ENCODE data around the gene TICRR. TPM values are rescaled to one million over a fixed set of nuclear protein-coding genes. Genes with fewer than 3 reads are reported as not detected.
"Not testable (repeated sequence)": the region's sequence is repeated elsewhere in the genome, so short reads cannot be mapped to it uniquely, and the experiment has no call there.

Gene TICRR
- total and polyA plus RNA-seq, 2 of the 8 experiments (the other 6 are each of a cell fraction or from before 2014, with no cell fraction given) = 13.1 to 34.8 TPM

GRCh38 chr15:89580747-89581146 lies 5.5 kb downstream of the TICRR start:
- H3K4ac ChIP-seq (replicated peaks; ENCODE audit: insufficient read length, low read depth, low read length); H3K27me3 ChIP-seq (replicated peaks in 1 of 4; ENCODE audit: control insufficient read depth in 3 of 4, extremely low read depth in 1 of 4, insufficient read depth in 3 of 4, low read length in 3 of 4); H4K91ac ChIP-seq (replicated peaks; ENCODE audit: insufficient read length, low read length); H4K5ac ChIP-seq (ENCODE audit: insufficient read length, low read depth, low read length); FAIRE-seq; H2BK120ac ChIP-seq (replicated peaks; ENCODE audit: low read depth, low read length); H3K56ac ChIP-seq (replicated peaks; ENCODE audit: insufficient read length, low read depth, low read length); H3K27ac ChIP-seq (ENCODE audit: low read depth, low read length); POLR2A ChIA-PET (ENCODE audit: partially characterized antibody); H2AFZ ChIP-seq (ENCODE audit: low read length); H3K18ac ChIP-seq (ENCODE audit: extremely low read depth, low read length); H2BK20ac ChIP-seq (ENCODE audit: low read length); DNase-seq (ENCODE audit: low read depth in 1 of 2, low spot score in 2 of 2); H3K4me3 ChIP-seq (ENCODE audit: extremely low read depth in 1 of 4, insufficient read depth in 2 of 4, low read depth in 3 of 4, low read length in 4 of 4); H2BK5ac ChIP-seq (ENCODE audit: low read depth, low read length); H2BK12ac ChIP-seq (ENCODE audit: low read depth, low read length); H3K23ac ChIP-seq (ENCODE audit: insufficient read length); H2AK5ac ChIP-seq (ENCODE audit: low read depth, low read length); H3K14ac ChIP-seq (ENCODE audit: insufficient read length); H3K9ac ChIP-seq (replicated peaks in 1 of 4; ENCODE audit: extremely low read depth in 1 of 4, low read depth in 3 of 4, low read length in 3 of 4); H4K8ac ChIP-seq (ENCODE audit: extremely low read depth, insufficient read depth, low read length); H2BK15ac ChIP-seq (ENCODE audit: low read length); H3K4me2 ChIP-seq (ENCODE audit: insufficient read depth in 1 of 2, low read depth in 2 of 2, low read length in 2 of 2); H3K4me1 ChIP-seq (replicated peaks in 1 of 4; ENCODE audit: control insufficient read depth in 3 of 4, insufficient read depth in 4 of 4, low read length in 3 of 4); H3K9me3 ChIP-seq (ENCODE audit: insufficient read depth in 2 of 2, low read depth in 1 of 2, low read length in 1 of 2): not testable (repeated sequence)
- CTCF ChIA-PET (ENCODE audit: partially characterized antibody) = interaction anchor here (0.7 kb wide), 1 partner anchor 703 kb away, joined by 3 read pairs; no protein-coding TSS in a partner anchor
- Histone ChIP-seq H3K79me1 (ENCODE audit: low read depth, low read length) (peaks cover 16% of the 10 kb centered on the region), H3K23me2 (ENCODE audit: low read depth, low read length) (peaks cover 15% of the 10 kb centered on the region), H4K20me1 (replicated peaks in 1 of 2; ENCODE audit: control insufficient read depth in 1 of 2, insufficient read depth in 2 of 2, low read length in 2 of 2) (peaks cover 14 to 17% of the 10 kb centered on the region in 2 experiments), H3K36me3 (ENCODE audit: control insufficient read depth in 2 of 4, insufficient read depth in 4 of 4, low read length in 3 of 4) (peaks cover 16 to 58% (median 34%) of the 10 kb centered on the region in 4 experiments), H3K79me2 (ENCODE audit: control insufficient read depth in 1 of 2, insufficient read depth in 2 of 2, low read length in 2 of 2) (peaks cover 37 to 94% of the 10 kb centered on the region in 2 experiments)
- WGBS, 2 experiments (ENCODE audit: extremely low coverage in 1 of 2, insufficient coverage in 1 of 2, insufficient read length in 1 of 2, insufficient replicate concordance in 2 of 2, low coverage in 1 of 2, low lambda C conversion rate in 2 of 2, missing lambda C conversion rate in 1 of 2) = 83% methylated on average over 2 of the region's 2 CpGs; no CpG with 5 or more reads in 1 of the 2 experiments
